IMR-90 (cell line): ENCODE results near the gene MRC1. TPM values are rescaled to one million over a fixed set of nuclear protein-coding genes. Genes with fewer than 3 reads are reported as not detected.

ENCODE experiments used
- ATAC-seq: fragments of 200-7000 bp; cut with Tn5 transposase; 2 replicates; pipeline ENCODE4 v1.9.1; 2020; ENCODE audit warnings: low read depth, mild to moderate bottlenecking, moderate library complexity
- BruUV-seq: library from RNA; stranded (reverse); fragments of 400-500 nt; replicated peaks from 2 replicates; lab custom pipeline; 2021; lab: Mats Ljungman, UMichigan
- CTCF ChIA-PET: fragments of 300-600 bp; formaldehyde crosslinking; extraction: SDS; loops from one replicate; lab custom pipeline; 2021; ENCODE audit warnings: antibody characterized with exemption; lab: Yijun Ruan, JAX
- POLR2A ChIA-PET: fragments of 300-600 bp; sonication (Branson Sonifier 250); formaldehyde crosslinking; loops from one replicate; lab custom pipeline; 2022; ENCODE audit warnings: antibody characterized with exemption; ENCODE audit not compliant: unreplicated experiment; lab: Charles Lee
- DNase-seq: peaks from one replicate; pipeline ENCODE4 v3.0.0; 2013
- H2AFZ ChIP-seq: replicated peaks from 2 replicates; pipeline ENCODE3; 2013; ENCODE audit warnings: low read length, mild to moderate bottlenecking; ENCODE audit not compliant: poor library complexity
- H2AK5ac ChIP-seq: 2 replicates; pipeline ENCODE4 v1.6.1; 2013; ENCODE audit warnings: low read depth, low read length, inconsistent platforms
- H2AK9ac ChIP-seq: replicated peaks from 2 replicates; pipeline ENCODE3; 2013; ENCODE audit warnings: mild to moderate bottlenecking, low read depth, low read length, moderate library complexity; ENCODE audit not compliant: poor library complexity
- H2BK120ac ChIP-seq: 2 replicates; pipeline ENCODE4 v1.6.1; 2013; ENCODE audit warnings: low read depth, low read length, inconsistent platforms
- H2BK15ac ChIP-seq: 3 replicates; pipeline ENCODE4 v1.6.1; 2013; ENCODE audit warnings: low read depth, low read length, inconsistent platforms
- H2BK20ac ChIP-seq: 2 replicates; pipeline ENCODE4 v1.6.1; 2013; ENCODE audit warnings: low read depth, mild to moderate bottlenecking, inconsistent platforms, low read length, moderate library complexity
- H2BK5ac ChIP-seq: 2 replicates; pipeline ENCODE4 v1.6.1; 2013; ENCODE audit warnings: mild to moderate bottlenecking, low read depth, low read length, inconsistent platforms; ENCODE audit not compliant: poor library complexity, severe bottlenecking
- H3K14ac ChIP-seq: replicated peaks from 2 replicates; pipeline ENCODE4 v1.6.1; 2013; ENCODE audit warnings: low read depth, low read length, inconsistent platforms
- H3K18ac ChIP-seq: 2 replicates; pipeline ENCODE4 v1.6.1; 2013; ENCODE audit warnings: low read depth, low read length, control low read depth
- H3K23ac ChIP-seq: 2 replicates; pipeline ENCODE4 v1.6.1; 2013; ENCODE audit warnings: low read depth, low read length, inconsistent platforms
- H3K27ac ChIP-seq: 2 replicates; pipeline ENCODE4 v1.5.1; 2013; ENCODE audit warnings: mild to moderate bottlenecking, control low read depth, low read length; ENCODE audit not compliant: insufficient read depth
- H3K27me3 ChIP-seq: 2 replicates; pipeline ENCODE4 v1.6.1; 2013; ENCODE audit warnings: low read length; ENCODE audit not compliant: control insufficient read depth, insufficient read depth
- H3K36me3 ChIP-seq: 2 replicates; pipeline ENCODE4 v1.6.1; 2013; ENCODE audit warnings: low read length, mixed read lengths; ENCODE audit not compliant: control insufficient read depth, insufficient read depth
- H3K4ac ChIP-seq: 2 replicates; pipeline ENCODE4 v1.6.1; 2013; ENCODE audit warnings: low read depth, low read length, inconsistent platforms
- H3K4me1 ChIP-seq: 2 replicates; pipeline ENCODE4 v1.6.1; 2013; ENCODE audit warnings: low read length, mixed read lengths; ENCODE audit not compliant: control insufficient read depth, insufficient read depth
- H3K4me2 ChIP-seq: 2 replicates; pipeline ENCODE4 v1.6.1; 2013; ENCODE audit warnings: low read depth, mild to moderate bottlenecking, control low read depth, low read length, moderate library complexity
- H3K4me3 ChIP-seq: 2 replicates; pipeline ENCODE4 v1.5.1; 2013; ENCODE audit warnings: low read depth, mild to moderate bottlenecking, control low read depth, low read length, moderate library complexity; ENCODE audit not compliant: insufficient read depth
- H3K56ac ChIP-seq: 2 replicates; pipeline ENCODE4 v1.6.1; 2013; ENCODE audit warnings: low read length, inconsistent platforms; ENCODE audit not compliant: insufficient read depth; ENCODE audit errors: extremely low read depth
- H3K79me1 ChIP-seq, 2 experiments: 2 replicates each; pipeline ENCODE4 v1.6.1; 2013; ENCODE audit warnings: low read length in 2 of 2, inconsistent platforms in 1 of 2, low read depth in 1 of 2
- H3K9ac ChIP-seq: 2 replicates; pipeline ENCODE4 v1.6.1; 2013; ENCODE audit warnings: low read depth, low read length, control low read depth
- H3K9me1 ChIP-seq: 2 replicates; pipeline ENCODE4 v1.6.1; 2013; ENCODE audit warnings: low read length, inconsistent platforms; ENCODE audit not compliant: insufficient read depth
- H3K9me3 ChIP-seq: 2 replicates; pipeline ENCODE4 v1.6.1; 2013; ENCODE audit warnings: low read length; ENCODE audit not compliant: control insufficient read depth, insufficient read depth
- H4K20me1 ChIP-seq: 2 replicates; pipeline ENCODE4 v1.6.1; 2013; ENCODE audit warnings: low read length, inconsistent platforms; ENCODE audit not compliant: insufficient read depth
- H4K5ac ChIP-seq: 2 replicates; pipeline ENCODE4 v1.6.1; 2013; ENCODE audit warnings: mild to moderate bottlenecking, low read depth, low read length, control low read depth
- H4K8ac ChIP-seq, 2 experiments: 2 replicates each; pipeline ENCODE4 v1.6.1; 2013; ENCODE audit warnings: low read depth in 2 of 2, low read length in 2 of 2, control low read depth in 1 of 2, inconsistent platforms in 1 of 2
- H4K91ac ChIP-seq: 2 replicates; pipeline ENCODE4 v1.6.1; 2013; ENCODE audit warnings: low read depth, low read length, inconsistent platforms; ENCODE audit not compliant: insufficient read depth
- BHLHE40 ChIP-seq: fragments of 150-350 bp; IDR thresholded peaks from 2 replicates; pipeline ENCODE4 v1.6.1; 2016; ENCODE audit warnings: mild to moderate bottlenecking, low read depth, low read length
- CEBPB ChIP-seq: IDR thresholded peaks from 2 replicates; pipeline ENCODE4 v1.6.1; 2012; ENCODE audit warnings: low read depth, low read length, improper control_type of control experiment
- CHD1 ChIP-seq: IDR thresholded peaks from 2 replicates; pipeline ENCODE4 v1.6.1; 2012; ENCODE audit warnings: low read depth, low read length, improper control_type of control experiment
- CTCF ChIP-seq: conservative IDR thresholded peaks from 2 replicates; pipeline ENCODE4 v1.5.1; 2012; ENCODE audit warnings: mild to moderate bottlenecking, low read depth, low read length, improper control_type of control experiment
- ELK1 ChIP-seq: fragments of 150-350 bp; IDR thresholded peaks from 2 replicates; pipeline ENCODE4 v1.6.1; 2016; ENCODE audit warnings: low read depth, mild to moderate bottlenecking, low read length, moderate library complexity, borderline replicate concordance
- FOS ChIP-seq: fragments of 150-350 bp; IDR thresholded peaks from 2 replicates; pipeline ENCODE4 v1.6.1; 2016; ENCODE audit warnings: low read depth, low read length
- MAFK ChIP-seq: IDR thresholded peaks from 2 replicates; pipeline ENCODE4 v1.6.1; 2012; ENCODE audit warnings: low read depth, low read length, improper control_type of control experiment
- MAZ ChIP-seq: IDR thresholded peaks from 2 replicates; pipeline ENCODE4 v1.6.1; 2012; ENCODE audit warnings: low read depth, mild to moderate bottlenecking, low read length, improper control_type of control experiment, moderate library complexity, borderline replicate concordance
- MXI1 ChIP-seq: IDR thresholded peaks from 2 replicates; pipeline ENCODE4 v1.6.1; 2012; ENCODE audit warnings: low read depth, mild to moderate bottlenecking, low read length, moderate library complexity, borderline replicate concordance
- NFE2L2 ChIP-seq: fragments of 150-350 bp; IDR thresholded peaks from 2 replicates; pipeline ENCODE4 v1.6.1; 2016; ENCODE audit warnings: low read depth, mild to moderate bottlenecking, low read length
- POLR2A ChIP-seq: IDR thresholded peaks from 2 replicates; pipeline ENCODE4 v1.6.1; 2012; ENCODE audit warnings: mild to moderate bottlenecking, low read depth, low read length
- RAD21 ChIP-seq: IDR thresholded peaks from 2 replicates; pipeline ENCODE4 v1.6.1; 2012; ENCODE audit warnings: low read length, improper control_type of control experiment
- RCOR1 ChIP-seq: IDR thresholded peaks from 2 replicates; pipeline ENCODE4 v1.6.1; 2012; ENCODE audit warnings: mild to moderate bottlenecking, low read length, improper control_type of control experiment; ENCODE audit not compliant: insufficient replicate concordance
- RFX5 ChIP-seq: IDR thresholded peaks from 2 replicates; pipeline ENCODE4 v1.8.0; 2012; ENCODE audit warnings: low read depth, mild to moderate bottlenecking, low read length, moderate library complexity
- SMC3 ChIP-seq: fragments of 150-350 bp; IDR thresholded peaks from 2 replicates; pipeline ENCODE4 v1.6.1; 2016; ENCODE audit warnings: low read depth, mild to moderate bottlenecking, antibody characterized with exemption, low read length, moderate library complexity
- USF2 ChIP-seq: fragments of 150-350 bp; IDR thresholded peaks from 2 replicates; pipeline ENCODE4 v1.6.1; 2017; ENCODE audit warnings: mild to moderate bottlenecking, antibody characterized with exemption, low read length, low read depth
- WGBS, 2 experiments: methylation state at CpG; one replicate each; pipeline versions ENCODE4 v1.1.5 to v1.1.7; 2013; ENCODE audit warnings: missing lambda C conversion rate in 2 of 2; ENCODE audit not compliant: insufficient read length in 1 of 2; ENCODE audit errors: extremely low coverage in 2 of 2; 5-methylcytosine and 5-hydroxymethylcytosine counted together
- dilution Hi-C: fragments of 300-500 bp; cut with HindIII; formaldehyde crosslinking; loops from one replicate; pipeline ENCODE4 v1.14.3; 2018; ENCODE audit warnings: low sequenced_read_pairs; ENCODE audit not compliant: unreplicated experiment
- in situ Hi-C: fragments of 300-500 bp; cut with MboI; formaldehyde crosslinking; loops from 3 replicates; pipeline ENCODE4 v1.14.3; 2019; ENCODE audit warnings: low sequenced_read_pairs, inconsistent platforms, mixed read lengths
- intact Hi-C: fragments of 100-400 bp; cut with micrococcal nuclease; formaldehyde crosslinking; loops from 2 replicates; pipeline ENCODE4 v1.10.0; 2022
- polyA plus RNA-seq, 3 experiments: library from polyadenylated mRNA; depleted of rRNA; stranded (reverse); fragments of >200 nt; gene quantifications; 2 replicates each; pipeline ENCODE4 v1.2.3, GENCODE V29; 2012; ENCODE audit warnings: low replicate concordance in 1 of 3
- total RNA-seq: library from RNA; depleted of rRNA; stranded (reverse); fragments of >200 nt; gene quantifications from 2 replicates; pipeline ENCODE4 v1.2.3, GENCODE V29; 2012

Gene MRC1
- total and polyA plus RNA-seq, 2 of the 4 experiments (the other 2 are of a cell fraction): not detected

GRCh38 chr10:17836942-17837341, 27.8 kb downstream of the MRC1 start:
- BruUV-seq: no TSS peak
- H3K27ac ChIP-seq: no peak overlapping the region
- peak; percentile 78 for ATAC-seq
- dilution Hi-C loops: no loop called here
- intact Hi-C loops: no loop called here
- H3K18ac ChIP-seq: peak overlapping the region; percentile 77; the same call in 1 of the 2 replicates
- 0 out of 2 replicates have a peak, but pooled peaks cover 6% of the 10 kb centered on the region for H3K9me1 ChIP-seq
- peak overlapping the region; percentile 100 for H3K4me2 ChIP-seq
- no peaks in the 10 kb centered on the region for H3K36me3 ChIP-seq
- no peak overlapping the region for H2BK5ac ChIP-seq
- H3K9me3 ChIP-seq: no peaks in the 10 kb centered on the region
- no peaks in the 10 kb centered on the region for H4K20me1 ChIP-seq
- no peak overlapping the region for H2BK15ac ChIP-seq
- H3K79me1 ChIP-seq: no peaks in the 10 kb centered on the region
- no peak overlapping the region for H4K91ac ChIP-seq
- H3K4me3 ChIP-seq: peak overlapping the region; percentile 48; the same call in 1 of the 2 replicates
- H2BK20ac ChIP-seq: peak overlapping the region; percentile 57; the same call in 1 of the 2 replicates
- no peaks in the 10 kb centered on the region for H3K27me3 ChIP-seq
- no CpG with 5 or more reads among the region's 8 CpGs for WGBS, 2 experiments
- ChIA-PET CTCF (no interaction called here), POLR2A (no interaction called here)
- H3K14ac ChIP-seq: no peak overlapping the region; the same call in 1 of the 2 replicates
- H3K23ac ChIP-seq: no peak overlapping the region
- H2AK9ac ChIP-seq: no peak overlapping the region
- in situ Hi-C loops: no loop called here
- H3K56ac ChIP-seq: no peak overlapping the region; the same call in 1 of the 2 replicates
- peak overlapping the region; percentile 65; the same call in 1 of the 2 replicates for H2BK120ac ChIP-seq
- H2AK5ac ChIP-seq: no peak overlapping the region
- peak; percentile 62 for DNase-seq
- H3K9ac ChIP-seq: no peak overlapping the region
- no peak for TF ChIP-seq BHLHE40
- TF ChIP-seq RCOR1: no peak
- no peak for TF ChIP-seq ELK1
- no peak for TF ChIP-seq RFX5
- TF ChIP-seq CTCF: no peak
- no peak for TF ChIP-seq POLR2A
- TF ChIP-seq MAZ: no peak
- no peak; the same call in 1 of the 2 replicates for TF ChIP-seq MAFK
- no peak for TF ChIP-seq RAD21
- TF ChIP-seq SMC3: no peak
- no peak for TF ChIP-seq USF2
- TF ChIP-seq MXI1: no peak
- no peak for TF ChIP-seq FOS
- TF ChIP-seq NFE2L2: no peak
- TF ChIP-seq CHD1: no peak
- no peak for TF ChIP-seq CEBPB
- H2AFZ ChIP-seq: peak overlapping the region; percentile 89
- no peak overlapping the region for H3K4ac ChIP-seq
- H4K8ac ChIP-seq: no peak overlapping the region; a peak in 2 of 4 replicates
- peaks cover 6% of the 10 kb centered on the region for H3K4me1 ChIP-seq
- peak overlapping the region; percentile 75; the same call in 1 of the 2 replicates for H4K5ac ChIP-seq
